ENCODE data around the gene XRCC1. TPM values are rescaled to one million over a fixed set of nuclear protein-coding genes. Genes with fewer than 3 reads are reported as not detected.

XRCC1 gene
- total RNA-seq, 6 experiments from 2014 or later, result 5.5 to 8.4 (median 7.5) TPM

Other genes starting within 250 kb of the XRCC1 start
- 1 to 10 TPM in 3 of 6 experiments, under 1 TPM in 2, not detected in 1; 0.51 to 5.3 (median 1.3) TPM for gene CD177, start 221.8 kb downstream of the XRCC1 start, total RNA-seq
- gene TEX101, start 160.6 kb downstream of the XRCC1 start, total RNA-seq, result not detected
- under 1 TPM in 4 of 6 experiments, not detected in 2; 0.20 to 0.28 (median 0.25) TPM for gene LYPD3, start 109.9 kb downstream of the XRCC1 start, total RNA-seq
- gene PHLDB3, start 70.8 kb downstream of the XRCC1 start, total RNA-seq, result 10 to 100 TPM in 5 of 6 experiments, 1 to 10 TPM in 1; 9.6 to 15.0 (median 11.1) TPM
- gene ETHE1, start 48.3 kb downstream of the XRCC1 start, total RNA-seq, result 10 to 100 TPM; 26.4 to 60.8 (median 46.3) TPM
- under 1 TPM in 5 of 6 experiments, not detected in 1; 0.89 to 0.99 (median 0.95) TPM for gene ZNF575, start 42.3 kb downstream of the XRCC1 start, total RNA-seq
- 1 to 10 TPM in 1 of 6 experiments, under 1 TPM in 4, not detected in 1; 0.58 to 1.5 (median 0.81) TPM for gene PINLYP, start 274 bp upstream of the XRCC1 start, total RNA-seq
- 10 to 100 TPM in 4 of 6 experiments, 1 to 10 TPM in 2; 9.1 to 18.6 (median 11.0) TPM for gene IRGQ, start 20.6 kb upstream of the XRCC1 start, total RNA-seq
- gene ZNF576, start 21.1 kb upstream of the XRCC1 start, total RNA-seq, result 10 to 100 TPM in 4 of 6 experiments, 1 to 10 TPM in 2; 7.7 to 15.8 (median 10.3) TPM
- gene SRRM5, start 36.6 kb upstream of the XRCC1 start, total RNA-seq, result under 1 TPM in 5 of 6 experiments, not detected in 1; 0.09 to 0.37 (median 0.18) TPM
- 10 to 100 TPM; 10.9 to 16.7 (median 13.3) TPM for gene ZNF428, start 44.1 kb upstream of the XRCC1 start, total RNA-seq
- gene CADM4, start 64.3 kb upstream of the XRCC1 start, total RNA-seq, result 1 to 10 TPM; 2.2 to 4.7 (median 3.7) TPM
- gene PLAUR, start 94.6 kb upstream of the XRCC1 start, total RNA-seq, result 10 to 100 TPM in 1 of 6 experiments, 1 to 10 TPM in 4, under 1 TPM in 1; 0.90 to 13.3 (median 2.3) TPM
- gene IRGC, start 140.5 kb upstream of the XRCC1 start, total RNA-seq, result not detected
- gene SMG9, start 179.4 kb upstream of the XRCC1 start, total RNA-seq, result 10 to 100 TPM in 2 of 6 experiments, 1 to 10 TPM in 4; 6.5 to 13.5 (median 9.8) TPM
- 1 to 10 TPM in 1 of 6 experiments, under 1 TPM in 4, not detected in 1; 0.18 to 1.4 (median 0.27) TPM for gene KCNN4, start 205.4 kb upstream of the XRCC1 start, total RNA-seq
- under 1 TPM in 2 of 6 experiments, not detected in 4; 0.80 to 0.87 TPM for gene LYPD5, start 226.9 kb upstream of the XRCC1 start, total RNA-seq

Data from right lobe of liver (tissue), 5 donors.